Lower lobe of right lung (tissue), 2 donors: ENCODE results near the gene BHLHA15. TPM values are rescaled to one million over a fixed set of nuclear protein-coding genes. Genes with fewer than 3 reads are reported as not detected.
A peak's percentile ranks its signal among the peaks of the same experiment; 100 is the strongest.

Experiments
- ATAC-seq, 2 donors: fragments of 200-7000 bp; cut with Tn5 transposase; one replicate each; pipeline ENCODE4 v1.9.1; 2020 to 2022; ENCODE audit warnings: mild to moderate bottlenecking in 2 of 2, moderate library complexity in 2 of 2
- DNase-seq: peaks from one replicate; pipeline ENCODE4 v3.0.0-alpha.2; 2020
- H3K27ac ChIP-seq: fragments of 200-600 bp; one replicate; pipeline ENCODE4 v1.8.0; 2022
- H3K27me3 ChIP-seq: fragments of 200-600 bp; one replicate; pipeline ENCODE4 v1.8.0; 2022; ENCODE audit warnings: low read depth
- H3K36me3 ChIP-seq: fragments of 200-600 bp; one replicate; pipeline ENCODE4 v1.8.0; 2022; ENCODE audit warnings: mild to moderate bottlenecking
- H3K4me1 ChIP-seq: fragments of 200-600 bp; one replicate; pipeline ENCODE4 v1.8.0; 2022
- H3K4me3 ChIP-seq: fragments of 200-600 bp; one replicate; pipeline ENCODE4 v1.8.0; 2022; ENCODE audit warnings: mild to moderate bottlenecking
- H3K9me3 ChIP-seq: fragments of 200-600 bp; one replicate; pipeline ENCODE4 v1.8.0; 2022
- CTCF ChIP-seq: fragments of 200-600 bp; IDR thresholded peaks from one replicate; pipeline ENCODE4 v1.8.0; 2022; ENCODE audit warnings: antibody characterized with exemption, mild to moderate bottlenecking
- intact Hi-C: fragments of 100-400 bp; cut with DNase I; formaldehyde crosslinking; loops from one replicate; pipeline ENCODE4 v1.11.0; 2022
- total RNA-seq: library from RNA; stranded (reverse); fragmentation: NEBNext Ultra II Directional; extraction: Animal tissue kit (Norgen Biotek cat#: 25700); gene quantifications from one replicate; pipeline ENCODE4 v1.2.1, GENCODE V29; 2021
- donor health status: DM: no; HTN: yes; CAD: no; lungs with severe emphysema.

BHLHA15 gene
- total RNA-seq, 1 donor from 2014 or later: 1.2 TPM

DNA sequence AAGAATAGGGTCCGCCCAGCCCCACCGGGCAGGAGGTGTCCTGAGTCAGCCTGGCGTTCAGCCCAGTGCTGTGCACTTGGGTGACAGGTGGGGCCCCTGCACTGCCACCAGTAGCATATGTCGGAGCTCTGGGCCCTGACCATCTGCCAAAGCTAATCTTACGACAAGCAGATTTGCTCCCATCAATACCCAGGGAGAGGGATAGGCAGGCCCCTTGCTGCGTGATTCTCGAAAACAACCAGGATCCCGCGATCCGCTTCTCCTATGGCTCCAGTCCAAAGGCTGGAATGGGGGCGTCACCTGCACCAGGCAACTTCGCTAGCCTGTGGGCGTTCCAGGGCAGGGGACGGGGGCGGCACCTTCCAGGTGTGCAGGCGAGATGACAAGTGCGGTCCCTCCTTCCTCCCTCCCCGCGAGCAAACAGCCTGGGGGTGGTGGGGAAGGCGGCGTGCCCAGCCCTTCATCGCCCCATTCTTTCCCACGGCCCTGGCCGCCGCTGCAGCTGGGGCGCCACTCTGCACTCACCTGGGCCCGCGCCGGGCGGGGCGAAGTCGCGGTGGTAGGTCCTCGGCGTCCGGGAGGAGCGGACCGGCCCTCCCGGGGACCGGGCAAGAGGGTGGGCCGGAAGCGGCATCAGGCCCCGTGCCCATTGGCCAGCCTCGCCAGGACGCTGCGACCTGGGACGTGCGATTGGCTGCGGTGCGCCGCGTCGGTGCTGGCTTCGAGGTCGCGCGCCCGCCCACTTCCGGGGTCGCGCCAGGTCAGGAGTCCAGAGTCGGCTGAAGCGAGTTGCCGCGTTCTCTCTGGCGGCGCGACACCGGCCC is 40.6 kb downstream of the BHLHA15 start, which contains the start of gene TECPR1:
TECPR1 (minus strand) TSS at position 632 of the 824 bp plus-strand sequence. CDS start 6,086 bp downstream, outside the sequence.
- H3K36me3 ChIP-seq: peaks cover 6% of the 10 kb centered on the region
- peak; percentile 98 for DNase-seq
- peak within 1 kb of the TSS; percentile 91 for H3K4me3 ChIP-seq
- no peaks in the 10 kb centered on the region for H3K9me3 ChIP-seq
- intact Hi-C loops: no loop called here
- H3K27ac ChIP-seq: peak within 1 kb of the TSS; percentile 89
- peaks cover 58% of the 10 kb centered on the region for H3K4me1 ChIP-seq
- peak; percentile 99 for ATAC-seq
- H3K27me3 ChIP-seq: no peaks in the 10 kb centered on the region
- TF ChIP-seq CTCF: no peak

- Histone ChIP-seq H3K36me3 (peaks cover 13% of the 10 kb centered on the region), H3K4me1 (peaks cover 52% of the 10 kb centered on the region), H3K27me3 (no peaks in the 10 kb centered on the region), H3K4me3 (peak overlapping the region; percentile 91), H3K9me3 (no peaks in the 10 kb centered on the region), H3K27ac (peak overlapping the region; percentile 89)
- ATAC-seq (peak in 1 of 2 donors; percentile 46), DNase-seq (no peak)
- intact Hi-C loops: no loop called here
- TF ChIP-seq CTCF: no peak
Measured at GRCh38 chr7:98252425-98253054, 41.3 kb downstream of the BHLHA15 start.

DNA sequence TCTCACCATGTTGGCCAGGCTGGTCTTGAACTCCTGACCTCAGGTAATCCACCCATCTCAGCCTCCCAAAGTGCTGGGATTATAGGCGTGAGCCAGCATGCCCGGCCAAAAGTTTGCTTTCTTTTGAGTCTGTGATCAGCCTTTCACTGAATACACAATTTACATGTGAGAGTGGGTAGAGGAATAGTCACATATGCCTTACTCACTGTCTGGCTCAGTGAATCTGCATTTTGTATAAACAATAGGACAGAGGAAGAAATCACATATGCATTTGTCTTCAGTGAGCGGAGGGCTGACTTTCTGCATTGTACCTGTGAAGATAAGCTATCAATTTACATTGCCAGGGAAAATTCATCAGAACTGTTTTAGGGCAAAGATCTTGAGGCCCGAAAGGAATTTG is 43.3 kb downstream of the BHLHA15 start:
- ATAC-seq: no peak
- no peak for TF ChIP-seq CTCF
- no peak for DNase-seq
- H3K36me3 ChIP-seq: peaks cover 20% of the 10 kb centered on the region
- intact Hi-C loops: no loop called here
- no peak overlapping the region for H3K4me3 ChIP-seq
- H3K4me1 ChIP-seq: peaks cover 32% of the 10 kb centered on the region
- no peaks in the 10 kb centered on the region for H3K9me3 ChIP-seq
- H3K27me3 ChIP-seq: no peaks in the 10 kb centered on the region
- H3K27ac ChIP-seq: no peak overlapping the region

- H3K27ac ChIP-seq: no peak overlapping the region
- H3K36me3 ChIP-seq: peaks cover 20% of the 10 kb centered on the region
- intact Hi-C loops: no loop called here
- DNase-seq (no peak), ATAC-seq (no peak)
- H3K9me3 ChIP-seq: no peaks in the 10 kb centered on the region
- peaks cover 27% of the 10 kb centered on the region for H3K4me1 ChIP-seq
- no peak for TF ChIP-seq CTCF
- no peaks in the 10 kb centered on the region for H3K27me3 ChIP-seq
- no peak overlapping the region for H3K4me3 ChIP-seq
Measured at GRCh38 chr7:98254951-98255610, 43.8 kb downstream of the BHLHA15 start.

GRCh38 chr7:98256431-98256830 is 45.2 kb downstream of the BHLHA15 start:
- intact Hi-C loops: no loop called here
- TF ChIP-seq CTCF: no peak
- Histone ChIP-seq H3K27ac (no peak overlapping the region), H3K36me3 (peaks cover 32% of the 10 kb centered on the region), H3K9me3 (no peaks in the 10 kb centered on the region), H3K4me1 (peaks cover 13% of the 10 kb centered on the region), H3K27me3 (no peaks in the 10 kb centered on the region), H3K4me3 (no peak overlapping the region)
- ATAC-seq (no peak), DNase-seq (no peak)
